Calu3 (cell line): Measurements from ENCODE around the gene FAM217A. TPM values are rescaled to one million over a fixed set of nuclear protein-coding genes. Genes with fewer than 3 reads are reported as not detected.
A peak's percentile ranks its signal among the peaks of the same experiment; 100 is the strongest.

Experiments used
- BruUV-seq: library from RNA; stranded (reverse); fragments of 400-500 nt; replicated peaks from 2 replicates; lab custom pipeline; 2021; lab: Mats Ljungman, UMichigan
- CTCF ChIA-PET: fragments of 300-600 bp; sonication (Branson Sonifier 250); formaldehyde crosslinking; loops from one replicate; lab custom pipeline; 2022; ENCODE audit warnings: antibody characterized with exemption; lab: Charles Lee
- DNase-seq: peaks from one replicate; pipeline ENCODE4 v3.0.0; 2022
- H3K27ac Mint-ChIP-seq: one replicate; pipeline ENCODE4 v1.8.0; 2022; ENCODE audit warnings: mixed read lengths; ENCODE audit not compliant: unreplicated experiment
- H3K27me3 Mint-ChIP-seq: one replicate; pipeline ENCODE4 v1.8.0; 2022; ENCODE audit warnings: mixed read lengths; ENCODE audit not compliant: unreplicated experiment
- H3K36me3 Mint-ChIP-seq: one replicate; pipeline ENCODE4 v1.8.0; 2022; ENCODE audit warnings: mild to moderate bottlenecking, moderate library complexity, mixed read lengths; ENCODE audit not compliant: insufficient read depth, unreplicated experiment
- H3K4me1 Mint-ChIP-seq: one replicate; pipeline ENCODE4 v1.8.0; 2022; ENCODE audit warnings: mild to moderate bottlenecking, low read depth, mixed read lengths; ENCODE audit not compliant: unreplicated experiment
- H3K4me3 Mint-ChIP-seq: one replicate; pipeline ENCODE4 v1.8.0; 2022; ENCODE audit warnings: mild to moderate bottlenecking, low read depth, moderate library complexity, mixed read lengths; ENCODE audit not compliant: unreplicated experiment
- H3K9me3 Mint-ChIP-seq: one replicate; pipeline ENCODE4 v1.8.0; 2022; ENCODE audit warnings: low read depth, mixed read lengths; ENCODE audit not compliant: unreplicated experiment
- intact Hi-C: fragments of 100-400 bp; cut with micrococcal nuclease; formaldehyde crosslinking; loops from one replicate; pipeline ENCODE4 v1.10.0; 2022; ENCODE audit not compliant: unreplicated experiment
- total RNA-seq: library from RNA; stranded (reverse); gene quantifications from 2 replicates; pipeline ENCODE4 v1.2.3, GENCODE V29; 2022
- TF ChIP-seq, protein P1 (sequence below): fragments of 200-600 bp; IDR thresholded peaks from one replicate; pipeline ENCODE4 v1.8.0; 2022; ENCODE audit warnings: antibody characterized with exemption; ENCODE audit not compliant: unreplicated experiment

Gene FAM217A
- total RNA-seq, 1 experiment from 2014 or later = not detected

DNA sequence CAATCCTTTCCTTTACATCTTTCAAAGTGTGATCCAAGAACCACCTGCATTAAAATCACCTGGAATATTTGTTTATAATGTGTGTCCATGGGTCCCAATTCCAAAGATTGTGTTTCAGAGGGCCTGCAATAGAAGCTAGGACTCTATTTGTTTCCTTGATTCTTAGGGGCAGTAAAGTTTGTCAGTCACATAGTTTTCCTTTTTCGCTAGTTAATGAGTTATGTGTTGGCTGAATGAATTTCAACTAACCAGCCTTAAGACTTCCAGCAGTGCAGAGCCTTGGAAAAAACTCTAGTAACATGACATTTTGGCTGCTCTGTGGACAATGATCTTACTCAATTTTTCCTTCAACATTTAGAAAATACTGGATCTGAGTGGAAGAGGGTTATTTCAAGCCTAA lies 11.3 kb downstream of the FAM217A start:
- H3K27ac Mint-ChIP-seq = no peak overlapping the region

DNA sequence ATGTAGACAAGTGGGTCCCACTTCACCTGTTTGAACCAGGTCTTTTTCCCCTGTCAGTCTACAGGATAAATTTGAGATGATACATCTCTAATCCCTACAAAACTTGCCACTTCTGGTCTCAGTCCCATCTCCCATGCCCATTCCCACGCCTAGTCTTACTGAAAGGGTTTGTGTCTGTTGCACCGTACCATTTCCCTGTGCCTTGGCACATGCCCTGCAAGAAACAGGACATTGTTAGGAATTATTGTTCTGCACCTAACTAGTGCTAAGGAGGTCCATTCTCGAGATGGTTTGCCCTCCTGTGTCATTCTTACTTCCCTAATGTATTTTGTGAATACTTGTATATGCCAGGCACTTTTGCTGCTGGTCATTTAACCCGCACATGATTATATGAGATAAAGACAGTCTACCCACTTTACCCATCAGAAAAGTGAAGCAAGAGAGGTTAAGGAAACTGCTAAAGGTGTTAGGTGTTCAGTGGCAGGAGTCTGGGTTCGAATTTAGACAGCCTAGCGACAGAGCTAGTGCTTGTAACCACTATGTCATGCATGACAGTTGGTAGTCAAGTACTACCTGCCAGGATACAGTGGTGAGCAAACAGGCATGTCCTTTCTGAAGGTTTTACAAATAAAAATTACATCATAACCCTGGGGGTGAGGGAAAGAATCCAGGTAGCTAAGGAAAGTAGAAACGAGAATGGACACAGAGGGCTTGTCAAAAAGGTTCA lies 12.7 kb downstream of the FAM217A start:
- CTCF ChIA-PET = no interaction called here
- BruUV-seq = no TSS peak
- TF ChIP-seq, protein P1, sequence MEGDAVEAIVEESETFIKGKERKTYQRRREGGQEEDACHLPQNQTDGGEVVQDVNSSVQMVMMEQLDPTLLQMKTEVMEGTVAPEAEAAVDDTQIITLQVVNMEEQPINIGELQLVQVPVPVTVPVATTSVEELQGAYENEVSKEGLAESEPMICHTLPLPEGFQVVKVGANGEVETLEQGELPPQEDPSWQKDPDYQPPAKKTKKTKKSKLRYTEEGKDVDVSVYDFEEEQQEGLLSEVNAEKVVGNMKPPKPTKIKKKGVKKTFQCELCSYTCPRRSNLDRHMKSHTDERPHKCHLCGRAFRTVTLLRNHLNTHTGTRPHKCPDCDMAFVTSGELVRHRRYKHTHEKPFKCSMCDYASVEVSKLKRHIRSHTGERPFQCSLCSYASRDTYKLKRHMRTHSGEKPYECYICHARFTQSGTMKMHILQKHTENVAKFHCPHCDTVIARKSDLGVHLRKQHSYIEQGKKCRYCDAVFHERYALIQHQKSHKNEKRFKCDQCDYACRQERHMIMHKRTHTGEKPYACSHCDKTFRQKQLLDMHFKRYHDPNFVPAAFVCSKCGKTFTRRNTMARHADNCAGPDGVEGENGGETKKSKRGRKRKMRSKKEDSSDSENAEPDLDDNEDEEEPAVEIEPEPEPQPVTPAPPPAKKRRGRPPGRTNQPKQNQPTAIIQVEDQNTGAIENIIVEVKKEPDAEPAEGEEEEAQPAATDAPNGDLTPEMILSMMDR = no peak
- H3K4me3 Mint-ChIP-seq = no peak overlapping the region
- no peaks in the 10 kb centered on the region for H3K9me3 Mint-ChIP-seq
- H3K27ac Mint-ChIP-seq = peak overlapping the region; percentile 37
- no peak for DNase-seq
- peaks cover 11% of the 10 kb centered on the region for H3K36me3 Mint-ChIP-seq
- H3K27me3 Mint-ChIP-seq = no peaks in the 10 kb centered on the region
- H3K4me1 Mint-ChIP-seq = no peaks in the 10 kb centered on the region
- intact Hi-C loops = no loop called here

More for the DNA sequence above, 11.3 kb downstream of the FAM217A start:
- no TSS peak for BruUV-seq
- no peak overlapping the region for H3K4me3 Mint-ChIP-seq
- CTCF ChIA-PET = no interaction called here
- H3K27me3 Mint-ChIP-seq = no peaks in the 10 kb centered on the region
- H3K36me3 Mint-ChIP-seq = peaks cover 11% of the 10 kb centered on the region
- H3K9me3 Mint-ChIP-seq = no peaks in the 10 kb centered on the region
- TF ChIP-seq, protein P1 = no peak
- no peak for DNase-seq
- intact Hi-C loops = no loop called here
- H3K4me1 Mint-ChIP-seq = no peaks in the 10 kb centered on the region

DNA sequence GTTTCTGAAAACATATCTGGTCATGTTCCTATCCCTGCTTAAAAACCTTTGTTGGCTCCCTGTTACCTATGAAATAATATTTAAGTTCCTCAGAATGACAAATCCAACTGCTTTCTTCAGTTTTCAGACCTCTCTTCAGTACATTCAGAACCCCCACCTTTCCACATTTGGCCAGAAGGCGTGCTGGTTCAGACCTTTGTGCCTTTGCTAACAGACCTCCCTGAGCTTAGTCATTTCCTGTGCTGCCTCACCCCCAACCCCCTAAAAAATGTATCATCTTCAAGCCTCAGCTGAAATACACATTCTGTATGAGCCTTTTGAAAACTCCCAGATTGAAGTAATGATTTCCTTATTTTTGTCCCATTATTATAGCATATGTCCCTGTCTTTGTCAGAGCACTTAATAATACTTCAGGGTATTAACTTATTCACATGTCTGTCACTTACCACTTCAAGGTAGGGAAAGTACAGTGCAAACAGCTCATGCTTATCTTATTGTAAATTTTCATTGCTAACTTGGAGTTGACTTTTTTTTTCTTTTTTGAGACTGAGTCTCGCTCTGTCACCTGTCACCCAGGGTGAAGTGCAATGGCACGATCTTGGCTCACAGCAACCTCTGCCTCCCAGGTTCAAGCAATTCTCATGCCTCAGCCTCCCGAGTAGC lies 19.7 kb downstream of the FAM217A start:
- BruUV-seq = no TSS peak
- H3K27ac Mint-ChIP-seq = peak overlapping the region; percentile 78
- H3K4me3 Mint-ChIP-seq = peak overlapping the region; percentile 26
- intact Hi-C loops = no loop called here
- H3K36me3 Mint-ChIP-seq = peaks cover 46% of the 10 kb centered on the region
- H3K4me1 Mint-ChIP-seq = peaks cover 9% of the 10 kb centered on the region
- H3K9me3 Mint-ChIP-seq = no peaks in the 10 kb centered on the region
- TF ChIP-seq, protein P1 = no peak
- CTCF ChIA-PET = interaction anchor here (1.3 kb wide), 1 partner anchor 97 kb away, joined by 4 read pairs; no protein-coding TSS in a partner anchor
- no peaks in the 10 kb centered on the region for H3K27me3 Mint-ChIP-seq
- peak; percentile 1 for DNase-seq

DNA sequence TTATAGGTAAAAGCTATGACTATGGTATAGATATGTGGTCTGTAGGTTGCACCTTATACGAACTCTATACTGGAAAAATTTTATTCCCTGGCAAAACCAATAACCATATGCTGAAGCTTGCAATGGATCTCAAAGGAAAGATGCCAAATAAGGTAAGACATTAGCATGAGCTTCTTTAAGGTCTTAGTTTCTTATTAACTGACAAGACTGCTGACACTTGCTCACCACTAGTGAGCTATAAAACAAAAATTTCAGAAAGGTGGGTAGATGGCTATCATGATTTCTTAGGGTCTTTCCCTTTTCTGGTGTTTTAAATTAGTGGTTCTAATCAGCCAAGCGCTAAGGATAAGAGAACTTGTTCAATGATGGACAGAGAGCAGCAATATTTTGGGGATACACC lies 21.9 kb downstream of the FAM217A start:
- intact Hi-C loops = no loop called here

More for the DNA sequence above, 21.9 kb downstream of the FAM217A start:
- no TSS peak for BruUV-seq
- no peak for DNase-seq
- Mint-ChIP-seq H3K4me1 (peaks cover 9% of the 10 kb centered on the region), H3K27me3 (no peaks in the 10 kb centered on the region), H3K36me3 (peaks cover 48% of the 10 kb centered on the region), H3K4me3 (no peak overlapping the region), H3K27ac (no peak overlapping the region), H3K9me3 (no peaks in the 10 kb centered on the region)
- TF ChIP-seq, protein P1 = no peak
- CTCF ChIA-PET = no interaction called here
